Left renal cortex interstitium (tissue), 4 donors: ENCODE measurements around the gene PDCD1LG2. TPM values are rescaled to one million over a fixed set of nuclear protein-coding genes. Genes with fewer than 3 reads are reported as not detected.
A peak's percentile ranks its signal among the peaks of the same experiment; 100 is the strongest.

Source experiments
- DNase-seq, 4 donors: peaks; one replicate each; pipeline ENCODE4 v3.0.0-alpha.2; 2013; ENCODE audit warnings: low read depth in 4 of 4, low spot score in 2 of 4, missing footprints in 1 of 4
- polyA plus RNA-seq, 4 donors: library from polyadenylated mRNA; unstranded; fragments of 120-200 nt; gene quantifications; one replicate each; pipeline ENCODE4 v1.2.1, GENCODE V29; 2013; ENCODE audit not compliant: insufficient read length in 4 of 4

Gene PDCD1LG2
- polyA plus RNA-seq, 4 donors: 0.06 to 0.25 (median 0.13) TPM

DNA sequence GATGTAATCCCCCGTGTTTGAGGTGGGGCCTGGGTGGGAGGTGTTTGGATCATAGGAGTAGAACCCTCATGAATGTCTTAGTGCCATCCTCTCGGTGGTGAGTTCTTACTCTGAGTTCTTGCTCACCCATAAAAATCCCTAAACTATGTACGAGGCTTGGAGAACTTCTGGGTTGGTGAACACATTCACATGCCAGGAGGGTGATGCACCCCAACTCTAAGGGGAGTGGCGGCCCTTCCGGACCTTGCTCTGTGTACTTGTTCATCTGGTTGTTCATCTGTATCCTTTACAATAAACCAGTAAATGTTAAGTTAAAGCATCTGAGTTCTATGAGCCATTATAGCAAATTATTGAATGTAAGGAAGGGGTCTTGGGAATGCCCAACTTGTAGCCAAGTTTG, 82.6 kb downstream of the PDCD1LG2 start:
- no peak for DNase-seq

DNA sequence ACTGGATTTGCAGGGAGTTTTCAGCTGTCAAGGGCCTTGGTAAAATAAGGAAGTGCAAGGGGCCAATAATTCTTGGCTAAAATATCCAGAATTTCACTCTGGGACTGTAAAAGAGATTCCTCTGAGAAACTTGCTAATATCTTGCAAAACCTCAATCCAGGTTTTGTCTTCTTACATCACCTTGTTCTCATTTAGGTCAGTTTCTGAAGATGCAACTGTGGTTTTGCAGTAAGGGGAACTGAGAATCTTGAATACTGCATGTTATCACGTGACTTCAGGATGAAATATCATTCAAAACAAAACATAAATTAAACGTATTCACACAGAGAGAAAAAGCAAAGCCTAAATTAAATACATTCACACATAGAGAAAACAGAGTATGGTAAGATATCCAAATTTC, 83.6 kb downstream of the PDCD1LG2 start:
- DNase-seq: no peak

DNA sequence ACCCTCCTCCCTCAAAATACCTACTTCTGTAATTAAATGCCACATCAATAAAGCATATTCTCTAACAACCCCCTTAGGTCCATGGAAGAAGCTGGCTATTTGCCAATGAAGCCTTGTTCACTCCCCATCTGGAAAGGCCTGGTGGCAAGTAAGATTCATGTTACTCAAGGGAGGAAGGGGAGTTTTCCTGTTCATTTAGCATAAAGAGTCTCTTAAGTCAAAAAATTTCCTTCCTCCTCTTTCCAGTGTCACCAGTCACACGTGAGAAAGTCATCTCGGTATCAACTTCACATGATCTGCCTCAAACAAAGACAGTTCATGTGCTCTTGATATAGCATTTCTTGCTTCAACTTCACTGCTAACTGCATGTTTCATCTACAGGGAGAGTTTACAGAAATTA, 85.8 kb downstream of the PDCD1LG2 start:
- peak in 1 of 4 donors; percentile 21 for DNase-seq

DNA sequence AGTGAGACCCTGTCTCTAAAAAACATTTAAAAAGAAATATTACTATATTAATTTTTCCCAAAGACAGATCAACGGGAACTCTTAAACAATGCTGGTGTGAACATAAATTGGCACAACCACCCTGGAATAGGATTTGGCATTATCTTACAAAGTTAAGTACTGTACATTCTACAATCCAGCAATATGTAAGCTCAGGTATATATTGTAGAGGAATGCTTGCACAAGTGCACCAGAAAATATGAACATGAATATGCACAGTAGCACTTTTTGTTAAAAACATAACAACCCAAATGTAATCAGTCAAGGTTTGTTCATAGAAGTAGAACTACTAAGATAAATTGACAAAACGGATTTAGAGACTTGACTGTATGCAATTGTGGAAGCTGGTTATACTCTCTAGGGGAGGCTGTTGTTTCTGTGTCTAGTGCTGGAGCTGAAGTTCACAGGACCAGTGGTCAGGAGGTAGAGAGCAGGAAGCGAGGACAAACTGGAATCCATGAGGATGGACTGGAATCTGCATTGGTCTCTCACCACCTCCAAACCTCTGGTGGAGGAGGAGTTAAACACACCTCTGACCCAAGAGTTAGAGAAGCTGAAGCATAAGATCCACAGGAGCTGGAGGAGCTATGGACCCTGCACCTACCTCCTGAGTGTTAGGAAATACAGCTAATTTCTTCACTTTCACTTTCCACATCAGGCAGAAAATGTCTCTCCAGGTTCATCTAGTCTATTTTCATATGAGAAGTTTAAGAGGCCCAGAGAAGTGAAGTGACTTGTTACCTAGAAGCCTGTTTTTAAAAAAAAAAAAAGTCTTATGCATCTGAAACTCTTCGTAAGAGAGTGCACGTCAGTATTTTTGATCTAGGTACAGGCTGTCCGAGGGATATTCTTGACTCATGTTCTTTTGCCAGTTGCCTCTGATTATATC, 98.2 kb downstream of the PDCD1LG2 start:
- no peak for DNase-seq

DNA sequence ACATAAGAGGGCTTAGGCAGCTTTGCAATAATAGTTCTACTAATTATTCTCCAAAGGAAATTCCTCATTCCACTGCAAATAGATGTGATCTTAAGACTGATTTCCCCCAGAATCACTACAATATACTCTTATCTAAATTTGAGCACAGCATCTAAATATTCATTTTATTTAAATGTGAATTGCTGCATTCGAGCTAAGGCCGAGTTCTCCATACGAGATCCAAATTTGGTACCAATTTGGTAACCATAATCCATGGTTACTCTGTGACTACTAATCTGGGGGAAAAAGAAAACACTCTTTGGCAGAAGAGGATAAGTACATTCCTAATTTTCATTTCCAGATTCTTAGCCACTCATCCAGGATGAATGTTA, 98.9 kb downstream of the PDCD1LG2 start:
- DNase-seq: no peak

DNA sequence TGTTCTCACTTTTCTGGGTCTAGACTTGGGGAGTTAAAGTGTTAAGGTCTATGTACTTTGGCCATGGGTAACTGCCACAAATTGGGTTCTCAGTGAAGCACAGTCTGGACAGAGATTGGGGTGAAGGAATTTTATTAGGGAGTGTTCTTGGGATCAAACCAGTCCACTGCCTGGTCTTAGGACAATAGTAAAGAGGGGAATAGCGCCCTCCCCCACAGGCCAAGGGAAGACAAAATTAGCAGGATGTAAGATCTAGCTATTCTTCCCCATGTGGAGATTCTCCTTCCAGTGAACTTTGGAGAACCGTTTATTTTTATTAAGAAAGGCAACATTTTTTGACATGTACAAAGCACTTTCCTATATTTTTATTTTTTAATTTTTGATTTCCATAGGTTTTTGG, 100.2 kb downstream of the PDCD1LG2 start:
- no peak for DNase-seq

DNA sequence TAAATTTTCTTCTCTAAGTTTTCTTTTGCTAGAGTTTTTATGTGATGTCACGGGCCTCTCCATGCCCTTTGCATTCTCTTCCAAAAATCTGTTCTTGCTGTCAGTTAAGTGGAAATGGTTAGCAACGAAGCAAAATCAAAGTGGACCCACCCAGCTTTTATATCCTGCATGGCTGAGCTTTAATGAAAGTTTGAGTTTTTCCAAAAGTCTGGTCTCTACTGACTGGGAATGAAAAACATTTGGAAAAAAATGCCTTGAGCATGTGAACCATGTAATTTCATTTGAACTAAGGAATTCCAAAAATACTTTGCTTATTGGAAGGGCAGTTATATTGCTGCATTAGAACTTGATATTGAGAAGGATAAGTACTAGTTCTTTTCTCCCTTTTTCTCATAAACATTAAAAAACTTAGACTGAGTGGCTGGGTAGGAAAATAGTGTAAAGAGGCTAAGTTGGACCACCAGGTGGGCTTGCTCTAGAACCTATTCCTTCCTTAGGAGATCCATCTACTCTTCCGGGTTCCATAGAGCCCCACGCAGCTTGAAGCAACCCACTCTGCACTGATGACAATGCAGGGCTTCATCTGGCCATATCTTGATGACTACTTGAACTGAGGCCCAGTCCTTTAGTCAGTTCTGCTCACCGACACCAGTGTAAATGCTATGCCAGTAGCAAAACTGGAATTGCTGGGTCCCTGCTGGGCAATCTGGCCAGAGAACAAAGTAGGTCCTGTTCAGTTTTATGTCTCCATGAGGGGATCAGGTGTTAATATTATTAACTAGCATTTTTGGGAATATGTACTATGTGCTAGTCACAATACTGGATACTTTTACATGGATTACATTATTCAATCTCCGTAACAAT, 101.2 kb downstream of the PDCD1LG2 start:
- DNase-seq: no peak

DNA sequence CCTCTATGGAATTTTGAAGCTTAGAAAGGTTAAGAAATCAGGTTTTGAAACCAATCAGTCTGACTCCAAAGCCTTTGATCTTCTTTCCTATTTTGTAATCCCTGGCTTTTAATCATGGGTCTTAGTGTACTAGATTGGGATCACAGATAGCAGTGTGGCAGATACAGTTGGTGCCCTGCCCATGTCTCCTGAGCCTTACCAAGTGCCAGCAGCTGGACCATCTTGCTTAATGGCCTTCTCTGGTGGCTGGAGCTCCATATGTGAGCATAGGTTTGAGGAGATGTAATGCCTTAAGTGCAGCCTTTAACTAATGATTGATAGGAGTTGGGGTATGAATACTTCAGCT, 101.8 kb downstream of the PDCD1LG2 start:
- no peak for DNase-seq

DNA sequence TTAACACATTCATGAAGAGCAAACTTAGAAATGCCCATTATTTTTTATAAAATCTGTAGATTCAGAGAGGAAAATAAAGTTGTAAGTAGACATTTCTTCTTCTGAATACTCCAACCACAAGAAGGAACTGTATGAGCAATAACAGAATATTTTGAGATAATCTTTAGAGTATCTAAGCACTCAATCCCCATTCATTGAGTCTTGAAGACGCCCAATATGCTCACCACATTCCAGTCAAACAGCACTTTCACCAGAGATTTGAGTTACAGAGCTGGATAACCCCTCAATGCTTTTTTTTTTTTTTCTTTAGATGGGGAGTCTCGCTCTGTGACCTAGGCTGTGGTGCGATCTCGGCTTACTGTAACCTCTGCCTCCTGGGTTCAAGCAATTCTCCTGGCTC, 103.9 kb downstream of the PDCD1LG2 start:
- no peak for DNase-seq

DNA sequence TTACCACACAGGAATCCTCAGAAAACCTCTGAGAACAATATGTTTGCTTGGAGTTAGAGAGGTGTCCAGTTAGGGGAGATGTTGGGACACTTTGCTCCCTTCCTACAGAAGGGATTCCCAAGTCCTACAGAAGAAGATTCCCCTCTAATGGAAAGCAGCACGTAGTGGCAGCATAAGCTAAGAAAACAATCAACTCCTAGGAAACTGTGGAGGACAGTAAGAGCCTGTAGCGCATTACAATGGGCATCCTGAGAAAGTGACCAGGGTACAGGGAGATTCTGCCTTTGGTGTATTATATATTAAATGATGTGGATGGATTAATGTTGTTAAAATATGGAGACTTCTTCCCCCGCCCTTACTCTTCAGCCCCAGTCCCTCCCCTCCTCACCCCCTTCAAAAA, 104.7 kb downstream of the PDCD1LG2 start:
- DNase-seq: no peak

DNA sequence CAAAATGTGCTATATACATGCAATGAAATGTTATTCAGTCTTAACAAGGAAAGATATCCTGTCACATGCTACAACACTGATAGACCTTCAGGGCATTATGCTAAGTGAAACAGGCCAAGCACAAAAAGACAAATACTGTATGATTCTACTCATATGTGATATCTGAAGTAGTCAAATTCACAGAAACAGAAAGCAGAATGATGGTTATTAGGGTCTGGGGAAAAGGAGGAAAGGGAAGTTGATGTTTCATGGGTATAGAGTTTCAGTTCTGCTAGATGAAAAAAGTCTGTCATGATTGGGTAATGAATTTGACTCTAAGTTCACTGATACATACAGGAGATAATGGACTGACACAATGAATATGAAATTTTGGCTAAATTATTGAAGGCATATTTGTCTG, 107.4 kb downstream of the PDCD1LG2 start:
- DNase-seq: no peak

DNA sequence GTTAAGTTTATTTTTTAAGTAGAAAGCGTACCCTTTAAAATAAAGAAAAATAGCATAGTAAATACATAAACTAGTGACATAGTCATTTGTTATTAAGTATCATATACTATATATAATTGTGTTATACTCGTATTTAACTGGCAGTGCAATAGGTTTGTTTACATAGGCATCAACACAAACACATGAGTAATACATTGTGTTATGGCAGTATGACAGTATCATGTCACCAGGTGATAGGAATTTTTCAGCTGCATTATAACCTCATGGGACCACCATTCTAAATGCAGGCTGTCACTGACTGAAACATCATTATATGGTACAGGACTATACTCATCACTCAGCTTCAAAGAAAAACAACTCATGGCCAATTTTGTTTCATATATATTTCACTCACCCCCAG, 110.2 kb downstream of the PDCD1LG2 start:
- no peak for DNase-seq

Other genes with a start within 250 kb of the PDCD1LG2 start
- gene RLN2, start 205.8 kb upstream of the PDCD1LG2 start, polyA plus RNA-seq: 1 to 10 TPM; 3.0 to 4.3 (median 3.6) TPM
- under 1 TPM; 0.41 to 0.89 (median 0.61) TPM for gene RLN1, start 170.7 kb upstream of the PDCD1LG2 start, polyA plus RNA-seq
- 10 to 100 TPM; 32.1 to 45.8 (median 39.6) TPM for gene PLGRKT, start 72.6 kb upstream of the PDCD1LG2 start, polyA plus RNA-seq
- gene CD274, start 60.0 kb upstream of the PDCD1LG2 start, polyA plus RNA-seq: 1 to 10 TPM in 1 of 4 donors, under 1 TPM in 3; 0.62 to 1.5 (median 0.70) TPM
- gene RIC1, start 118.6 kb downstream of the PDCD1LG2 start, polyA plus RNA-seq: 10 to 100 TPM; 25.0 to 33.1 (median 30.0) TPM